Measurements from ENCODE around the gene UBA52.

DNA sequence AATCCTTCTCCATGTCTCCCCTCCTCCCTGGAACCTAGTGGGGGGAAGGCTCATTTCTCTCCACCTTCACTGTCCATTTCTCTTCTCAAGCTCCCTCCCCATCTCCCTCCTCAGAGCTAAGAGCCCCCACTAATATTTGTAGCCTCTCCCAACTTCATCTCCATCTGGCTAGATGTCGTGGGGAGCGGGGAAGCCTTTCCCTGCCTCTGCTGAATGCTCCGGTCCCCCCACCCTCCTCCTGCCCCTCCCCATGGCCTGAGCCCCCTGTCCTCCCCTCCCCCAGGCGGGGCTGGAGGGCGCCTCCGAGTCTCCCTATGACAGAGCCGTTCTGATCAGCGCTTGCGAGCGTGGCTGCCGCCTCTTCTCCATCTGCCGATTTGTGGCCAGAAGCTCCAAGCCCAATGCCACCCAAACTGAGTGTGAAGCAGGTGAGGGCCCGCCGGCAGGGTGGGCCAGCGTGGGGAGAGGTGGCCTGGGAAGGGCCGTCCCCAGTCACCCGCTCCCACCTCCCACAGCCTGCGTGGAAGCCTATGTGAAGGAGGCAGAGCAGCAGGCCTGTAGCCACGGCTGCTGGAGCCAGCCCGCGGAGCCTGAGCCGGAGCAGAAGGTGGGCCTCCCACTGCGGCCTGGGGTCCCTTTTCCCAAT is 42.1 kb downstream of the UBA52 start:
- no peak for TF ChIP-seq GATA2 (IDR thresholded peaks at IDR 0.05; ENCODE audit: low read depth, low read length)
- no peak for TF ChIP-seq GATA3 (IDR thresholded peaks at IDR 0.05; ENCODE audit: low read depth, low read length)

Measured in SH-SY5Y (cell line).